Activated gamma-delta T cell (primary cell): ENCODE data around the gene COMMD1.
"Not testable (repeated sequence)": the region's sequence is repeated elsewhere in the genome, so short reads cannot be mapped to it uniquely, and the experiment has no call there.

Experiments used
- DNase-seq: peaks from one replicate; lab custom pipeline; 2025; lab: John Stamatoyannopoulos, UW
- total RNA-seq, 2 donors: gene quantifications; one replicate each; lab custom pipeline; 2026; lab: John Stamatoyannopoulos, UW

Gene COMMD1
- total RNA-seq: 9.9 to 12.2 reads per million in 2 donors

- peak; percentile 66 for DNase-seq
These were observed at the start of gene COMMD1 for GRCh38 chr2:61905372-61906185. Gene COMMD1 (plus strand): TSS chr2:61905674. CDS start chr2:61905679, 5 bp downstream.

GRCh38 chr2:61857224-61857623 is 48.2 kb upstream of the COMMD1 start:
- DNase-seq: no peak

DNA sequence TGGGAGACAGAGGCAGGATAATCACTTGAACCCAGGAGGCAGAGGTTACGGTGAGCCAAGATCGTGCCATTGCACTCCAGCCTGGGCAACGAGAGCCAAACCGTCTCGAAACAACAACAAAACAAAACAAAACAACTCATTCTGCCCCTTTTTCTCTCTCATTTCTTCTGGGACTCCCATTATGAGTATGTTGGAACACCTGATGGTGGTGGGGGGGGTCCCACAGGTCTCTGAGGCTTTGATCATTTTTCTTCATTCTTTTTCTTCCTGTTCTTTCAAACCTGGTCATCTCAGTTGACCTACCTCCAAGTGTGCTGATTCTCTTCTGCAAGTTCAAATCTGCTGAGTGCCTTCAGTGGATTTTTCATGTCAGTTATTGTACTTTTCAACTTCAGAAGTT is 43.4 kb upstream of the COMMD1 start:
- DNase-seq: no peak

- DNase-seq: not testable (repeated sequence)
These were observed 38.9 kb upstream of the COMMD1 start for GRCh38 chr2:61866482-61867089.

DNA sequence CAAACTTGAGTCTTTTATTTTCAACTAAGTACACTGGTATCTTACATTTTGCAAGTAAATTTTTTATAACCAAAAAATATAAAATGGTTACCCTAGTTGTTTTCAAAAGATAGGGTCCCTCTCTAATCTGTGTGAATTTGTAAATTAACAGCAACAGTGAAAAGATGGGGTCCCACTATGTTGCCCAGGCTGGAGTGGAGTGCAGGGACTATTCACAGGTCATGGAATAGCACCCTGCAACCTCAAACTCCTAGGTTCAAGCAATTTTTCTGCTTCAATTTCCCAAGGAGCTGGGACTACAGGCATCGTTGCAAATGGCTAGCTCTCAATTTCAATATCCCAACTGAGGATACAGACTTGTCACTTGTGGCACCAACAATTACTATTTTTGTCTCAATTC is 29.1 kb upstream of the COMMD1 start:
- DNase-seq: no peak

DNA sequence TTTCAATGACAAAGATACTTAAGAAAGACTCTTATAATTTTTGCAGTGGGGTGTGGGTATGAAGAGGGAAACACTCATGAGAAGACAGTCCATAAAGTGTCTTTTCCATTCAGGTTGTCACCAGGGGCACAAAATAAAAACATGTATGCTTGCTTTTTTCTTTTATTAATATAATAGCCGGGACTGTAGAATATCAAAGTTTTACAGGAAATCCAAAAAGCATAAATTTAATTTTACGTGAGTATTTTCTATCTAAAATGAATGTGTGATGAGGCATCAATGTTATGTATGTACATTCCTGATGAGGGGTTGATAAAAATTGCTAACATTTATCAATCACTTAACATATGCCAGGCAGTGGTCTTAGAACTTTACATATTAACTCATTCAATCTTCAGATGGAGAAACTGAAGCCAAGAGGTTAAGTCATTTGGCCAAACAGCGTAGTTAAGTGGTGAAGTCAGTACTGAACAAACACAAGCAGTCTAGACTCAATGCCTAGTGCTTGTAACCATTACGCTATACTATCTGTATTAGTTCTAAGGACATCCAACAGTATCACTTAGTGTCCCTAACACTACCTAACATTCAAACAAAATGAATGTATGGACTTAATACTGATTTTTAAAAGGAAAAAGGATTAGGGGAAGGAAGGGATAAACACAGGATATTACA is 27.8 kb upstream of the COMMD1 start:
- no peak for DNase-seq

GRCh38 chr2:61878761-61879160 is 26.7 kb upstream of the COMMD1 start:
- DNase-seq: no peak

- not testable (repeated sequence) for DNase-seq
These were observed 26.1 kb upstream of the COMMD1 start for GRCh38 chr2:61879351-61879750.

DNA sequence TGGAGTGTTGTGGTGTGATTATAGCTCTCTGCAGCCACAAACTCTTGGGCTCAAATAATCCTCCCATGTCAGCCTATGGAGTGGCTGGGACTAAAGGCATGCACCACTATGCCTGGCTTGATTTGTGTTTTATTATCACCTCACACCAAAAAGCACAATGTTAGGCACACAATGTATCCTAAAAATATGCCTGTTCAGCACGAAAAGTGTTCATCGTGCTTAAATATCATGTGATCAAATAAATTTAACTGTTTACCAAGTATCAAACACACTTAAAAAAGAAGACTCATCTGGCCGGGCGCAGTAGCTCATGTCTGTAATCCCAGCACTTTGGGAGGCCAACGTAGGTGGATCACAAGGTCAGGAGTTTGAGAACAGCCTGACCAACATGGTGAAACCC is 22.6 kb upstream of the COMMD1 start:
- no peak for DNase-seq

- DNase-seq: no peak
These were observed 19.4 kb upstream of the COMMD1 start for GRCh38 chr2:61885896-61886603.

DNA sequence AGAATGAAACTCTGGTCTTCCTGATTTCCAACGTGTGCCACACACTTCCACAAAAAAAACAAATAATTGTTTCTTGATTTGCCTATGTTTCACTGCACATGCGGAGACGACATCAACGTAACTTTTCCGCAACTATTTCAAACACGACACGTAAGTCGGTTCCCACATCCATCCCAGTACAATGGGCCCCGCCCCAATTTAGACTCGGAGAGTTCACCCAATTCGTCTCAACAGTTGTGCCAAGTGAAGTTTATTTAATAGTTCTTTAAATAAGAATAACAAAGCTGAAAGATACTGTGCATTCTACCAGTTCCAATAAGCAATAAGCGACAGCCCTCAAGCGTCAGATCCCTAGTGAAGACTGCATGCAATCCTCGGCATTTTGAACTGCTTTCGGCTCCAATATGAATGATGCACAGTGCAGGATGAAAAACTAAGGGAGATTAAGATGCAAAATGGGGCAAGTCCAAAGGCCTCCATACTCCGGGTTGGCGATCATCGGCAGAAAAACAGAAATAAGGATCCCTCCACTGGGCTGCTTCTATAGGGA is 17.7 kb upstream of the COMMD1 start:
- no peak for DNase-seq

GRCh38 chr2:61888267-61889055 is 17.0 kb upstream of the COMMD1 start, which contains the start of gene CCT4:
Gene CCT4 (minus strand): TSS chr2:61888656. CDS start chr2:61888507, 149 bp downstream.
- peak; percentile 83 for DNase-seq

DNA sequence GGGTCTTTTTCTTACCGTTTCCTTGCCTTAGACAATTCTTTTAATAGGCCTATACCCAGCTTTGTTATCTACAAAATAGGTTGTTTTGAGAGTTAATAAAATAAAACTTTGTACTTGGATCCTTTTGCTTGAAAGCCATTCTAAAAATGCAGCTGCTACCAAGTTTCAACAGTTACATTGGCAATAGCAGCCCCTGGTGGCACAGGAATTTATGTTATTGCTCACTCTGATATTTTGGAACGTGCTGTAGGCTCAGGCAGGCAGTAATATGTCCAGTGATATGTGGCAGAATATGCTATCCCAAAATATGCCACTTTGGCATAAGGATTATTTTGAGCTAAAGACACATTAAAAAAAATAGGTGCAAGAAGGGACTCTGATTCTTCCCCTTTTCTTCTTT is 6.7 kb upstream of the COMMD1 start:
- no peak for DNase-seq

- no peak for DNase-seq
These were observed 5.2 kb upstream of the COMMD1 start for GRCh38 chr2:61900281-61900680.

GRCh38 chr2:61906186-61906470 is 654 bp downstream of the COMMD1 start:
- no peak for DNase-seq

- no peak for DNase-seq
These were observed 3.6 kb downstream of the COMMD1 start for GRCh38 chr2:61909116-61909515.

GRCh38 chr2:61910603-61911002 is 5.1 kb downstream of the COMMD1 start:
- DNase-seq: no peak

DNA sequence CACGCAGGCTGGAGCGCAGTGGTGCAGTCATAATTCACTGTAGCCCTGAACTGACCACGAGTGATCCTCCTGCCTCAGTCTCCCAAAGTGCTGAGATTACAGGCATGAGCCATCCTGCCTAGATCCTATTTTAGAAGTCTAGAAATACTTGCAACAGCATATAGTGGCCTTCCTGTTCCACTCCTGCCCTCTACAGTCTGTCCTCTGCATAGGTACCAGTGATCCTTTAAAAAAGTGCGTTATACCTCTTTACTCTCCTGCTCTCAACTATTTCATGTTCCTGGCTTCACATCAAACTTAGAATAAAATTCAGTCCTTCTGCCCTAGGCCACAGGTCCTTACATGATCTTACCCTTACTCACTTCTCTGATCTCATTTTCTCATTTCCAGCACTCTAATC is 6.0 kb downstream of the COMMD1 start:
- DNase-seq: no peak

- not testable (repeated sequence) for DNase-seq
These were observed 9.3 kb downstream of the COMMD1 start for GRCh38 chr2:61914794-61915193.

DNA sequence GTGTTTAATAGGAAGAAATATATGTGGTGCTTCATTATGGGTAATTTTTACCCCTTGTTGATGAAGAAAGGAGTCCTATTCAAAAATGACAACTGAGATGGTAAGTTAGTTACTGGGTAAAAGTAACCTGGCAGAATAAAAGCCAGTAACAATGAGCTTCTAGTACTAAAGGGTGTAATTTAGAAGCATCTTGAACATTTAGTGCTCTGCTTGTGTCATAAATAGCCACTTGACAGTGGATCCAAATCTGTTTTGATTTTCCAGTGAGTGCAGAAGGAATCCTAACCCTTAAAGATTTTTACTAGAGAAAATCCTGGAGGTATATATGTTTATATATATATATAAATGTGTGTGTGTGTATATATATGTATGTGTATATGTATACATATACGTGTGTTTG is 15.1 kb downstream of the COMMD1 start:
- DNase-seq: no peak

- DNase-seq: no peak
These were observed 17.2 kb downstream of the COMMD1 start for GRCh38 chr2:61922714-61923113.
